ENCODE results near the gene CARD10. TPM values are rescaled to one million over a fixed set of nuclear protein-coding genes. Genes with fewer than 3 reads are reported as not detected.

Gene CARD10
- total RNA-seq (2014; rRNA removed; shearing (Covaris generic)), result 14.6 and 40.7 TPM in 2 replicates

- H3K27ac ChIP-seq, result 0 out of 2 replicates have a peak within 1 kb of the TSS, but pooled peaks have one; percentile 16
- 0 out of 2 replicates have a peak, but pooled peaks cover 3% of the 10 kb centered on the region for H3K9me3 ChIP-seq (replicated peaks)
- no peaks in the 10 kb centered on the region for H3K27me3 ChIP-seq (replicated peaks)
- no peak for DNase-seq (ENCODE audit: low read depth in 1 of 2, low spot score in 2 of 2)
- H3K4me1 ChIP-seq (replicated peaks), result peaks cover 50% of the 10 kb centered on the region
- peaks cover 27% of the 10 kb centered on the region for H3K36me3 ChIP-seq
- H3K4me3 ChIP-seq, result peak within 1 kb of the TSS; percentile 94
Observed at GRCh38 chr22:37519268-37520195, at the start of gene CARD10. CARD10 (minus strand) TSS chr22:37519415; CDS start chr22:37519200, 215 bp downstream.

GRCh38 chr22:37568448-37569008 lies 49.3 kb upstream of the CARD10 start:
- no peak overlapping the region for H3K4me3 ChIP-seq
- H3K27me3 ChIP-seq (replicated peaks), result no peaks in the 10 kb centered on the region; the same call in 1 of the 2 replicates
- no peak overlapping the region for H3K27ac ChIP-seq
- H3K9me3 ChIP-seq (replicated peaks), result no peaks in the 10 kb centered on the region
- peaks cover 73% of the 10 kb centered on the region for H3K36me3 ChIP-seq
- H3K4me1 ChIP-seq (replicated peaks), result peaks cover 13% of the 10 kb centered on the region
- DNase-seq (ENCODE audit: low read depth in 1 of 2, low spot score in 2 of 2), result no peak

- no peaks in the 10 kb centered on the region for H3K27me3 ChIP-seq (replicated peaks)
- no peak overlapping the region for H3K27ac ChIP-seq
- H3K4me1 ChIP-seq (replicated peaks), result peaks cover 18% of the 10 kb centered on the region
- no peak overlapping the region for H3K4me3 ChIP-seq
- no peaks in the 10 kb centered on the region for H3K9me3 ChIP-seq (replicated peaks)
- peaks cover 77% of the 10 kb centered on the region for H3K36me3 ChIP-seq
- DNase-seq (ENCODE audit: low read depth in 1 of 2, low spot score in 2 of 2), result no peak
Observed at GRCh38 chr22:37568012-37568411, 48.8 kb upstream of the CARD10 start.

- H3K27ac ChIP-seq, result no peak overlapping the region
- H3K4me1 ChIP-seq (replicated peaks), result peaks cover 26% of the 10 kb centered on the region
- H3K27me3 ChIP-seq (replicated peaks), result no peaks in the 10 kb centered on the region
- DNase-seq (ENCODE audit: low read depth in 1 of 2, low spot score in 2 of 2), result peak; percentile 50 to 73
- no peak overlapping the region for H3K4me3 ChIP-seq
- H3K36me3 ChIP-seq, result peaks cover 85% of the 10 kb centered on the region
- no peaks in the 10 kb centered on the region for H3K9me3 ChIP-seq (replicated peaks)
Observed at GRCh38 chr22:37566903-37567798, 47.9 kb upstream of the CARD10 start.

- no peak for DNase-seq (ENCODE audit: low read depth in 1 of 2, low spot score in 2 of 2)
- Histone ChIP-seq H3K27me3 (replicated peaks) (no peaks in the 10 kb centered on the region), H3K4me1 (replicated peaks) (peaks cover 34% of the 10 kb centered on the region), H3K36me3 (peaks cover 92% of the 10 kb centered on the region), H3K9me3 (replicated peaks) (no peaks in the 10 kb centered on the region), H3K4me3 (no peak overlapping the region), H3K27ac (no peak overlapping the region)
Observed at GRCh38 chr22:37566329-37566837, 47.2 kb upstream of the CARD10 start.

- peaks cover 92% of the 10 kb centered on the region for H3K36me3 ChIP-seq
Observed at GRCh38 chr22:37565830-37566229, 46.6 kb upstream of the CARD10 start.

GRCh38 chr22:37564111-37564711 lies 45.0 kb upstream of the CARD10 start:
- no peak for DNase-seq (ENCODE audit: low read depth in 1 of 2, low spot score in 2 of 2)
- Histone ChIP-seq H3K4me3 (no peak overlapping the region), H3K27ac (peak overlapping the region; percentile 46; the same call in 1 of the 2 replicates), H3K36me3 (peaks cover 81% of the 10 kb centered on the region), H3K27me3 (replicated peaks) (no peaks in the 10 kb centered on the region), H3K4me1 (replicated peaks) (peaks cover 46% of the 10 kb centered on the region), H3K9me3 (replicated peaks) (0 out of 2 replicates have a peak, but pooled peaks cover 3% of the 10 kb centered on the region)

More at GRCh38 chr22:37565830-37566229, 46.6 kb upstream of the CARD10 start:
- Histone ChIP-seq H3K9me3 (replicated peaks) (no peaks in the 10 kb centered on the region), H3K4me3 (no peak overlapping the region), H3K4me1 (replicated peaks) (peaks cover 38% of the 10 kb centered on the region), H3K27ac (no peak overlapping the region), H3K27me3 (replicated peaks) (no peaks in the 10 kb centered on the region)
- DNase-seq (ENCODE audit: low read depth in 1 of 2, low spot score in 2 of 2), result no peak

- H3K36me3 ChIP-seq, result peaks cover 73% of the 10 kb centered on the region
- H3K27ac ChIP-seq, result peak overlapping the region; percentile 46; the same call in 1 of the 2 replicates
- H3K4me3 ChIP-seq, result no peak overlapping the region
- H3K4me1 ChIP-seq (replicated peaks), result peaks cover 46% of the 10 kb centered on the region
- DNase-seq (ENCODE audit: low read depth in 1 of 2, low spot score in 2 of 2), result peak; percentile 84 to 90
- no peaks in the 10 kb centered on the region for H3K27me3 ChIP-seq (replicated peaks)
- 0 out of 2 replicates have a peak, but pooled peaks cover 3% of the 10 kb centered on the region for H3K9me3 ChIP-seq (replicated peaks)
Observed at GRCh38 chr22:37563153-37564081, 44.2 kb upstream of the CARD10 start.

- H3K4me1 ChIP-seq (replicated peaks), result peaks cover 46% of the 10 kb centered on the region
- H3K4me3 ChIP-seq, result peak overlapping the region; percentile 99
- 0 out of 2 replicates have a peak, but pooled peaks cover 3% of the 10 kb centered on the region for H3K9me3 ChIP-seq (replicated peaks)
- no peak for DNase-seq (ENCODE audit: low read depth in 1 of 2, low spot score in 2 of 2)
- H3K27me3 ChIP-seq (replicated peaks), result no peaks in the 10 kb centered on the region
- H3K36me3 ChIP-seq, result peaks cover 61% of the 10 kb centered on the region
- H3K27ac ChIP-seq, result peak overlapping the region; percentile 99
Observed at GRCh38 chr22:37562049-37562875, 43.0 kb upstream of the CARD10 start.

GRCh38 chr22:37561212-37562048 lies 42.2 kb upstream of the CARD10 start:
- Histone ChIP-seq H3K9me3 (replicated peaks) (0 out of 2 replicates have a peak, but pooled peaks cover 3% of the 10 kb centered on the region), H3K4me1 (replicated peaks) (peaks cover 46% of the 10 kb centered on the region), H3K36me3 (peaks cover 53% of the 10 kb centered on the region), H3K27me3 (replicated peaks) (no peaks in the 10 kb centered on the region), H3K4me3 (peak overlapping the region; percentile 99), H3K27ac (peak overlapping the region; percentile 99)
- peak; percentile 83 to 89 for DNase-seq (ENCODE audit: low read depth in 1 of 2, low spot score in 2 of 2)

Data from SJSA1 (cell line).